ENCODE data around the gene LNX1. TPM values are rescaled to one million over a fixed set of nuclear protein-coding genes. Genes with fewer than 3 reads are reported as not detected.

Gene LNX1
- total RNA-seq, 1 experiment from 2014 or later, result 9.3 TPM

GRCh38 chr4:53538756-53539155, 52.5 kb downstream of the LNX1 start:
- ChIA-PET CTCF (no interaction called here), POLR2A (no interaction called here)
- DNase-seq, result no peak
- H3K9me3 Mint-ChIP-seq (ENCODE audit: unreplicated experiment), result no peaks in the 10 kb centered on the region
- intact Hi-C loops (cut with micrococcal nuclease; ENCODE audit: unreplicated experiment), result no loop called here
- no peaks in the 10 kb centered on the region for H3K27me3 Mint-ChIP-seq (ENCODE audit: insufficient read depth, unreplicated experiment)
- no peaks in the 10 kb centered on the region for H3K27me3 ChIP-seq (replicated peaks; ENCODE audit: control insufficient read depth, insufficient read depth, low read length)
- no peaks in the 10 kb centered on the region for H3K36me3 ChIP-seq (ENCODE audit: control insufficient read depth, insufficient read depth, low read length)
- no peak overlapping the region for H3K4me3 ChIP-seq (ENCODE audit: low read depth, low read length)
- no peak for TF ChIP-seq CTCF (IDR thresholded peaks at IDR 0.05; ENCODE audit: insufficient read depth in 1 of 2, low read depth in 1 of 2, low read length in 1 of 2, severe bottlenecking in 1 of 2, unreplicated experiment in 1 of 2)
- H3K36me3 Mint-ChIP-seq (ENCODE audit: insufficient read depth, unreplicated experiment), result no peaks in the 10 kb centered on the region
- H3K4me1 ChIP-seq, result no peaks in the 10 kb centered on the region
- no peaks in the 10 kb centered on the region for H3K4me1 Mint-ChIP-seq (ENCODE audit: low read depth, unreplicated experiment)
- BruUV-seq (replicated peaks), result no TSS peak
- H3K9me3 ChIP-seq, result no peaks in the 10 kb centered on the region
- H3K4me3 Mint-ChIP-seq (ENCODE audit: unreplicated experiment), result no peak overlapping the region
- no peak overlapping the region for H3K27ac Mint-ChIP-seq (ENCODE audit: unreplicated experiment)

DNA sequence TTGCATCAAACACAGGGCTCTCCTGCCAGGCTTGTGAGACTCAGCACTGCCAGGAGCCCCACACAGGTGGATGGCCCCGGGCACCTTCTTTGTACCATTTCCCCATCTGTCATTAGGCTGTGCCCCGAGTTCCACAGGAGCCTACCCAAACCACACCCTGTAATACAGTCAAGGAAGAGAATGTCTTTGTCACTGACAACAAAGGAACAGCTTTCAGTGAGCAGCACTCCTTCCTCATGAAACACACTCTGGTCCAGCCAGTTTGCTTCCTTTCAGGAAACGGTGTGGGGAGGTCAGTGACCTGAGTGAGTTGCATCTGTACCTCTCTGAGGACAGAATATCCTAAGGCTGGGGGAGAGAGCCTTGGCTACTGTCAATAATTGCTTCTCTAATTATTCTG, 53.7 kb downstream of the LNX1 start:
- H3K4me3 ChIP-seq (ENCODE audit: low read depth, low read length), result no peak overlapping the region
- ChIA-PET POLR2A (no interaction called here), CTCF (no interaction called here)
- Mint-ChIP-seq H3K4me1 (ENCODE audit: low read depth, unreplicated experiment) (no peaks in the 10 kb centered on the region), H3K36me3 (ENCODE audit: insufficient read depth, unreplicated experiment) (no peaks in the 10 kb centered on the region), H3K27ac (ENCODE audit: unreplicated experiment) (no peak overlapping the region), H3K27me3 (ENCODE audit: insufficient read depth, unreplicated experiment) (no peaks in the 10 kb centered on the region), H3K4me3 (ENCODE audit: unreplicated experiment) (no peak overlapping the region), H3K9me3 (ENCODE audit: unreplicated experiment) (no peaks in the 10 kb centered on the region)
- BruUV-seq (replicated peaks), result no TSS peak
- intact Hi-C loops (cut with micrococcal nuclease; ENCODE audit: unreplicated experiment), result no loop called here
- H3K36me3 ChIP-seq (ENCODE audit: control insufficient read depth, insufficient read depth, low read length), result no peaks in the 10 kb centered on the region
- TF ChIP-seq CTCF (IDR thresholded peaks at IDR 0.05; ENCODE audit: insufficient read depth in 1 of 2, low read depth in 1 of 2, low read length in 1 of 2, severe bottlenecking in 1 of 2, unreplicated experiment in 1 of 2), result no peak
- no peaks in the 10 kb centered on the region for H3K9me3 ChIP-seq
- H3K27me3 ChIP-seq (replicated peaks; ENCODE audit: control insufficient read depth, insufficient read depth, low read length), result no peaks in the 10 kb centered on the region
- H3K4me1 ChIP-seq, result no peaks in the 10 kb centered on the region
- no peak for DNase-seq

GRCh38 chr4:53536328-53536727, 55.0 kb downstream of the LNX1 start:
- CTCF ChIA-PET, result no interaction called here
- Mint-ChIP-seq H3K4me1 (ENCODE audit: low read depth, unreplicated experiment) (no peaks in the 10 kb centered on the region), H3K27ac (ENCODE audit: unreplicated experiment) (no peak overlapping the region), H3K9me3 (ENCODE audit: unreplicated experiment) (no peaks in the 10 kb centered on the region), H3K27me3 (ENCODE audit: insufficient read depth, unreplicated experiment) (no peaks in the 10 kb centered on the region), H3K36me3 (ENCODE audit: insufficient read depth, unreplicated experiment) (no peaks in the 10 kb centered on the region), H3K4me3 (ENCODE audit: unreplicated experiment) (no peak overlapping the region)
- H3K4me3 ChIP-seq (ENCODE audit: low read depth, low read length), result no peak overlapping the region
- no peaks in the 10 kb centered on the region for H3K27me3 ChIP-seq (replicated peaks; ENCODE audit: control insufficient read depth, insufficient read depth, low read length)
- no peak for TF ChIP-seq CTCF (IDR thresholded peaks at IDR 0.05; ENCODE audit: insufficient read depth in 1 of 2, low read depth in 1 of 2, low read length in 1 of 2, severe bottlenecking in 1 of 2, unreplicated experiment in 1 of 2)
- POLR2A ChIA-PET, result no interaction called here
- H3K4me1 ChIP-seq, result no peaks in the 10 kb centered on the region
- intact Hi-C loops (cut with micrococcal nuclease; ENCODE audit: unreplicated experiment), result no loop called here
- no peak for DNase-seq
- BruUV-seq (replicated peaks), result no TSS peak
- H3K36me3 ChIP-seq (ENCODE audit: control insufficient read depth, insufficient read depth, low read length), result no peaks in the 10 kb centered on the region
- no peaks in the 10 kb centered on the region for H3K9me3 ChIP-seq
